ENCODE results near the gene HSD17B2.
"Not testable (repeated sequence)": the region's sequence is repeated elsewhere in the genome, so short reads cannot be mapped to it uniquely, and the experiment has no call there.

Gene HSD17B2

DNA sequence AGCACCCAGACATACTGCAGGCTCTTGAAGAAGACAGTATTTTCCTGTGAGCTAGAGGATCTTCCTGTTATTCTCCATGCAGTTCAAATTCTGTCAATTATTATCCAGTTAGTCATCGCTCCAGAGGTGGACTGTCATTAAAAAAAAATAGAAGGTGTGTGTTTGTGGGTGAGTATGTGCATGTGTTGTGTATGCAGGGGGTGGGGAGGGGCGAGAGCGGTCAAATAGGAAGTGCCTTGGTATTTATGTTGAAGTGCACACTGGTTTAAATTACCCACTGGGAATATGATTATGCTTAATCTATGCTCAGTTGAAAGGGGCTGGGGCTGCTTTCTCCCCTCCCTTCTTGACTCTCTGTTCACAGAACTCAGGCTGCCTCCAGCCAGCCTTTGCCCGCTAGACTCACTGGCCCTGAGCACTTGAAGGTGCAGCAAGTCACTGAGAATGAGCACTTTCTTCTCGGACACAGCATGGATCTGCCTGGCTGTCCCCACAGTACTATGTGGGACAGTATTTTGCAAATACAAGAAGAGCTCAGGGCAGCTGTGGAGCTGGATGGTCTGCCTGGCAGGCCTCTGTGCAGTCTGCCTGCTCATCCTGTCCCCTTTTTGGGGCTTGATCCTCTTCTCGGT is at the start of gene HSD17B2:
HSD17B2 (plus strand) TSS at position 273 of the 632 bp plus-strand sequence; CDS start at position 445, 172 bp downstream.
- DNase-seq (ENCODE audit: extremely low read depth in 1 of 2, low read depth in 1 of 2), result no peak

GRCh38 chr16:81987121-81987520 is 47.9 kb upstream of the HSD17B2 start:
- no peak for DNase-seq (ENCODE audit: extremely low read depth in 1 of 2, low read depth in 1 of 2)

GRCh38 chr16:81987706-81988105 is 47.3 kb upstream of the HSD17B2 start:
- no peak for DNase-seq (ENCODE audit: extremely low read depth in 1 of 2, low read depth in 1 of 2)

DNA sequence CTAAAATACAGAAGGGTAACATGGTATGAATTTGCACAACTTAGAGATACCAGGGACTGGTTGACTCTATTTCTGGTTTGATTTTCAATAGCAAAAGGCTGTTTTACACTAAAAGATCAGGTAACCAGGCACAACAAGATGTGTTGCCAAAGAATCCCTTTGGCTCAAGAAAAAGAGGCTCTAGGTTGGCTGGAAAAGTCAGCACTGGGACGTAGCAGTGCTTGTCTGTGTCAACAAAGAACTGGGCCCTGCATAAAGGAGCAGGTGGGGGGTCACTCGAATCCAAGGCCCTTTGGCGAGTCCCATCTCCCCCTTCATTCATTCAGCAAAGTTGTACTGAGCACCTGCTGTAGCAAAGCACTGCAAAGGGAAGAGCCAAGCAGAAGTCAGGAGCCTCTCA is 42.2 kb upstream of the HSD17B2 start:
- no peak for DNase-seq (ENCODE audit: extremely low read depth in 1 of 2, low read depth in 1 of 2)

GRCh38 chr16:81994485-81994884 is 40.6 kb upstream of the HSD17B2 start:
- no peak for DNase-seq (ENCODE audit: extremely low read depth in 1 of 2, low read depth in 1 of 2)

GRCh38 chr16:81995651-81996050 is 39.4 kb upstream of the HSD17B2 start:
- DNase-seq (ENCODE audit: extremely low read depth in 1 of 2, low read depth in 1 of 2), result no peak

- no peak for DNase-seq (ENCODE audit: extremely low read depth in 1 of 2, low read depth in 1 of 2)
Measured at GRCh38 chr16:81996664-81997509, 38.2 kb upstream of the HSD17B2 start.

DNA sequence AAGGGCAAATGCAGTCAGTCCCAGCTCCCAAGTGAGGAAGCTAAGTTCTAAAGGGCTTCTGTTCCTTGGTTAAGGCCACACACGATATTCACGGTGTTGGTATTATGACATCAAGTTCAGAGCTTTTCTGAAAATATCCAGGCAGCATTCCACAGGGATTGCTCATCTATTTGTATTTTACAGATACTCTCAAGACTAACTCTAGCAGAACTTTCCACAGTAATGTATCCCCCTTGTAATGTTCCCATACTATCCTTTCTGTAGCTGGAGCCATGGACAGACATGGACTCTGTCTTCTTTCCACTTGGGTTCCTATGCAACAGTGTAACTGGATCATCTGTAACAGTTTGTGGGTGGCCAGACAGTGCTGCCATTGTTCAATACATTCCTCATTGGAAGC is 37.3 kb upstream of the HSD17B2 start:
- no peak for DNase-seq (ENCODE audit: extremely low read depth in 1 of 2, low read depth in 1 of 2)

- DNase-seq (ENCODE audit: extremely low read depth in 1 of 2, low read depth in 1 of 2), result no peak
Measured at GRCh38 chr16:82002831-82003230, 32.2 kb upstream of the HSD17B2 start.

- DNase-seq (ENCODE audit: extremely low read depth in 1 of 2, low read depth in 1 of 2), result no peak
Measured at GRCh38 chr16:82004601-82005000, 30.5 kb upstream of the HSD17B2 start.

DNA sequence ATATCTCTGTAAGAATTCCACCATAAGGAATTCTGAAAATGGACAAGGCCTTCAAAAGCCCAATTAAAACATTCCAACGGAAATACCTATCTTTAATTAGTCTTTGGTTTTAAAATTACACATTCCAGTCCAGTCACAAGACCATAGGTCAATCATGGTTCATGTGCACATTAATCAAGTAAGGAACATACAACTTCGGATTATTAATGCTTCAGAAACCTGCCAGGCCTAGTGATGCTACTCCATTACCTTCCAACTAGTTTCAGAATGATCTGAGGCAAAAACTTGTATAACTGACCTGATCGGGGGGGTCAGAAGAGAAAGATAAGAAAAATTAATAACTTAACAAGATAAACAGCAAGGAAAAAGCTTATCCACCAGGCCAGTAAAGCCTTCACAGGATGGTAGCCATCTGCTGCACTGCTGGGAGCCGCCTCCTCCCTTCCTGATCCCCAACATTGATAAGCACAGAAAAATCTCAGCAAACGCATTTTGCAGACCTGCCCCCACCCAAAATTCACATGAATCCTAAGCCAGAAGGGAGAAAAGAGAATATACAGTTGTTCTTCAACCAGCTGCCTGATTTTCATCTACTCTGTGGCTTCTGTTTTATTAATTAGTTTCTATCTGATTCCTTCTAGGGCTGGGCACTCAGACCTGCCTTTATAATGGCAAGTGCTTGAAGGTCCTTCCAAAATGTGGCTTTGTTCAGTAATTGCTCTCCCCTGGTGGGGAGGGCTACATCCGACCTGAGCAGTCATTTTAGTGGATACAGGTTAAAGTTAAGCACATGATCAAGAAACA is 29.8 kb upstream of the HSD17B2 start:
- DNase-seq (ENCODE audit: extremely low read depth in 1 of 2, low read depth in 1 of 2), result no peak

GRCh38 chr16:82006036-82006435 is 29.0 kb upstream of the HSD17B2 start:
- no peak for DNase-seq (ENCODE audit: extremely low read depth in 1 of 2, low read depth in 1 of 2)

- DNase-seq (ENCODE audit: extremely low read depth in 1 of 2, low read depth in 1 of 2), result no peak
Measured at GRCh38 chr16:82007189-82007588, 27.9 kb upstream of the HSD17B2 start.

- no peak for DNase-seq (ENCODE audit: extremely low read depth in 1 of 2, low read depth in 1 of 2)
Measured at GRCh38 chr16:82008957-82009592, 26.0 kb upstream of the HSD17B2 start.

DNA sequence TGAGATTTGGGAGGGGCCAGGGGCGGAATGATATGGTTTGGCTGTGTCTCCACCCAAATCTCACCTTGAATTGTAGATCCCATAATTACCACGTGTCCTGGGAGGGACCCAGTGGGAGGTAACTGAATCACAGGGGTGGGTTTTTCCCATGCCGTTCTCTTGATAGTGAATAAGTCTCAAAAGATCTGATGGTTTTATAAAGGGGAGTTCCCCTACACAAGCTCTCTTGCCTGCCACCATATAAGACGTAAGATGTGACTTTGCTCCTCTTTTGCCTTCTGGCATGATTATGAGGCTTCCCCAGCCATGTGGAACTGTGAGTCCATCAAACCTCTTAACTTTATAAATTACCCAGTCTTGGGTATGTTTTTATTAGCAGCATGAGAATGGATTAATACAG is 25.3 kb upstream of the HSD17B2 start:
- DNase-seq (ENCODE audit: extremely low read depth in 1 of 2, low read depth in 1 of 2), result not testable (repeated sequence)

GRCh38 chr16:82010649-82011048 is 24.4 kb upstream of the HSD17B2 start:
- DNase-seq (ENCODE audit: extremely low read depth in 1 of 2, low read depth in 1 of 2), result no peak

DNA sequence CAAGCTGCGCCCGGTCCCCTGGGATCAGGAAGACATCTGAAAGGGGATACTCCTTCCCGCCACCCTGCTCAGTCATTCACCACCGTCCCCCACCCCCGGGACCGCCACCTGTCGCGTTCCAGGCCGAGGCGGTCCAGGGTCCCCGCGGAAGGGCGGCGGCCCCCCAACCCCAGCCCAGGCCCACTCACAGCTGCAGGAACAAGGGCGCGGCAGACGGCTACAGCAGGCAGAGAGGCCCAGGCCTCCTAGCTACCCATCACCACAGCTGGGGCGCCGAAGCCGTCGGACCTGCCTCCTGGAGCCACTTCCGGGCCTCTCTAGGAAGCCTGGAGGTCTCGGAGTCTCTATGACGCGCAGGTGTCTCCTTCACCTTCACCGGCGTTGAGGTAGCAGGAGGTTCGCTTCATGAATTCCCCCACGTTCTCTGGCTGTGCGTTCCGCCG is 23.8 kb upstream of the HSD17B2 start, which contains the start of gene SDR42E1:
SDR42E1 (minus strand) TSS at position 272 of the 443 bp plus-strand sequence. CDS start 10,612 bp downstream, outside the sequence.
- peak; percentile 14 to 56 for DNase-seq (ENCODE audit: extremely low read depth in 1 of 2, low read depth in 1 of 2)

- DNase-seq (ENCODE audit: extremely low read depth in 1 of 2, low read depth in 1 of 2), result no peak
Measured at GRCh38 chr16:82013139-82013538, 21.9 kb upstream of the HSD17B2 start.

DNA sequence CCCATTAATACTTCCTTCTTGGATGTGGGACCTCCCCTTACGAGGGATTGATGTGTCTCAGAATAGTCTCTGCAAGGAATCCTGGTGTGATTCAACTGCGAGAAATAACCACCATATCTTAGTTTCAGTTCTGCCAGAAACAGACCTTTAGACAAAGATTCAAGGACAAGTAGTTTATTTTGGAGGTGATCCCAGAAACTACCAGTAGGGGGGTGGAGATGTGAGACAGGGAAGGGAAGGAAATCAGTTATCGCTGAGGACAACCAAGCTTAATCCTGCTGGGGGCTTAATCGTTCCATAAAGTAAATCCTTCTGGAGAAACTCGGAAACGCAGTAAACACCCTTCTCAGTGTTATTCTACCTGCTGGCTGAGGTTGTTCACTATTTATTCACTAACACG is 18.8 kb upstream of the HSD17B2 start:
- DNase-seq (ENCODE audit: extremely low read depth in 1 of 2, low read depth in 1 of 2), result no peak

DNA sequence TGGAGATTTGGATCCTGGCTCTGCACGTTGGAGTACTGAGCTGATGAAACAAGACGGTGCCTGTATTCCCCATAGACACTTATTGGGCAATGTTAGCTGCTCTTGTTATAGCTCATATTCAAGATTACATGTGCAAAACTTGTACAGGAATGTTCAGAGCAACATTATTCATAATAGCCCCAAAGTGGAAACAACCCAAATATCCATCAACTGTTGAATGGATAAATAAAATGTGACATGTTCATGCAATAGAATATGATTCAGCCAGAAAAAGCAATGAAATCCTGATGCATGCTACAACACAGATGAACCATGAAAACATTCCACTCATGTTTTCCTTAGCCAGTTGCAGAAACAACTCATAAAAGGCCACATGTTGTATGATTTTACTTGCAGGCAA is 18.1 kb upstream of the HSD17B2 start:
- DNase-seq (ENCODE audit: extremely low read depth in 1 of 2, low read depth in 1 of 2), result no peak
